ENCODE results near the gene NCAPG2. TPM values are rescaled to one million over a fixed set of nuclear protein-coding genes. Genes with fewer than 3 reads are reported as not detected.

Gene NCAPG2
- total and polyA plus RNA-seq, 10 of the 15 experiments (the other 5 are each of a cell fraction or from before 2014, with no cell fraction given) = 11.2 to 78.2 (median 49.2) TPM

GRCh38 chr7:158682456-158682855, 22.1 kb downstream of the NCAPG2 start:
- ATAC-seq = no peak
- Histone ChIP-seq H3K9ac (ENCODE audit: control insufficient read depth, insufficient read depth, low read length) (no peak overlapping the region), H4K20me1 (ENCODE audit: control insufficient read depth, insufficient read depth) (no peaks in the 10 kb centered on the region), H3K36me3 (ENCODE audit: control insufficient read depth in 2 of 2, insufficient read depth in 2 of 2, low read length in 1 of 2) (peaks cover 11 to 19% of the 10 kb centered on the region in 2 experiments), H3K9me3 (replicated peaks; ENCODE audit: control insufficient read depth, insufficient read depth, low read length) (no peaks in the 10 kb centered on the region), H2AFZ (ENCODE audit: control insufficient read depth, low read depth, low read length) (no peak overlapping the region), H3K4me3 (no peak overlapping the region), H3K27me3 (replicated peaks in 1 of 2; ENCODE audit: control insufficient read depth in 2 of 2, insufficient read depth in 2 of 2, low read length in 1 of 2) (no peaks in the 10 kb centered on the region), H3K27ac (ENCODE audit: control insufficient read depth, insufficient read depth) (no peak overlapping the region), H3K4me1 (ENCODE audit: control insufficient read depth, insufficient read depth, low read length) (no peaks in the 10 kb centered on the region), H3K79me2 (ENCODE audit: control insufficient read depth, insufficient read depth, low read length) (no peaks in the 10 kb centered on the region), H3K4me2 (ENCODE audit: control insufficient read depth, insufficient read depth) (no peak overlapping the region)
- intact Hi-C loops (cut with micrococcal nuclease; ENCODE audit: unreplicated experiment) (no loop called here), in situ Hi-C loops (cut with MboI) (no loop called here)
- TF ChIP-seq, protein P1, sequence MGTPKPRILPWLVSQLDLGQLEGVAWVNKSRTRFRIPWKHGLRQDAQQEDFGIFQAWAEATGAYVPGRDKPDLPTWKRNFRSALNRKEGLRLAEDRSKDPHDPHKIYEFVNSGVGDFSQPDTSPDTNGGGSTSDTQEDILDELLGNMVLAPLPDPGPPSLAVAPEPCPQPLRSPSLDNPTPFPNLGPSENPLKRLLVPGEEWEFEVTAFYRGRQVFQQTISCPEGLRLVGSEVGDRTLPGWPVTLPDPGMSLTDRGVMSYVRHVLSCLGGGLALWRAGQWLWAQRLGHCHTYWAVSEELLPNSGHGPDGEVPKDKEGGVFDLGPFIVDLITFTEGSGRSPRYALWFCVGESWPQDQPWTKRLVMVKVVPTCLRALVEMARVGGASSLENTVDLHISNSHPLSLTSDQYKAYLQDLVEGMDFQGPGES (IDR thresholded peaks at IDR 0.05) = no peak
- no peak for TF ChIP-seq MTA3 (IDR thresholded peaks at IDR 0.05; ENCODE audit: borderline replicate concordance, low read length)
- TF ChIP-seq, protein P2, sequence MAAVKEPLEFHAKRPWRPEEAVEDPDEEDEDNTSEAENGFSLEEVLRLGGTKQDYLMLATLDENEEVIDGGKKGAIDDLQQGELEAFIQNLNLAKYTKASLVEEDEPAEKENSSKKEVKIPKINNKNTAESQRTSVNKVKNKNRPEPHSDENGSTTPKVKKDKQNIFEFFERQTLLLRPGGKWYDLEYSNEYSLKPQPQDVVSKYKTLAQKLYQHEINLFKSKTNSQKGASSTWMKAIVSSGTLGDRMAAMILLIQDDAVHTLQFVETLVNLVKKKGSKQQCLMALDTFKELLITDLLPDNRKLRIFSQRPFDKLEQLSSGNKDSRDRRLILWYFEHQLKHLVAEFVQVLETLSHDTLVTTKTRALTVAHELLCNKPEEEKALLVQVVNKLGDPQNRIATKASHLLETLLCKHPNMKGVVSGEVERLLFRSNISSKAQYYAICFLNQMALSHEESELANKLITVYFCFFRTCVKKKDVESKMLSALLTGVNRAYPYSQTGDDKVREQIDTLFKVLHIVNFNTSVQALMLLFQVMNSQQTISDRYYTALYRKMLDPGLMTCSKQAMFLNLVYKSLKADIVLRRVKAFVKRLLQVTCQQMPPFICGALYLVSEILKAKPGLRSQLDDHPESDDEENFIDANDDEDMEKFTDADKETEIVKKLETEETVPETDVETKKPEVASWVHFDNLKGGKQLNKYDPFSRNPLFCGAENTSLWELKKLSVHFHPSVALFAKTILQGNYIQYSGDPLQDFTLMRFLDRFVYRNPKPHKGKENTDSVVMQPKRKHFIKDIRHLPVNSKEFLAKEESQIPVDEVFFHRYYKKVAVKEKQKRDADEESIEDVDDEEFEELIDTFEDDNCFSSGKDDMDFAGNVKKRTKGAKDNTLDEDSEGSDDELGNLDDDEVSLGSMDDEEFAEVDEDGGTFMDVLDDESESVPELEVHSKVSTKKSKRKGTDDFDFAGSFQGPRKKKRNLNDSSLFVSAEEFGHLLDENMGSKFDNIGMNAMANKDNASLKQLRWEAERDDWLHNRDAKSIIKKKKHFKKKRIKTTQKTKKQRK (IDR thresholded peaks at IDR 0.05; ENCODE audit: low read depth, low read length) = no peak
- TF ChIP-seq ZBED1 (IDR thresholded peaks at IDR 0.05; ENCODE audit: borderline replicate concordance) = no peak
- no peak for TF ChIP-seq SMARCA5 (IDR thresholded peaks at IDR 0.05)
- CTCF ChIA-PET = interaction anchor here (1.9 kb wide), 1 partner anchor 294 kb away, joined by 4 read pairs; no protein-coding TSS in a partner anchor
- BruUV-seq (replicated peaks) = no TSS peak
- SMC1A ChIA-PET (ENCODE audit: uncharacterized antibody, unreplicated experiment) = no interaction called here
- POLR2A ChIA-PET = no interaction called here
- RAD21 ChIA-PET (ENCODE audit: unreplicated experiment) = no interaction called here
- no peak for FAIRE-seq
- no peak for DNase-seq (ENCODE audit: low read depth, low spot score)
